Right hindlimb (tissue), 1 donor: ENCODE measurements around the gene OTOG.

ENCODE experiments used
- DNase-seq: peaks from one replicate; pipeline ENCODE4 v3.0.0-alpha.2; 2018

The OTOG gene

GRCh38 chr11:17588721-17589120 lies 41.7 kb downstream of the OTOG start:
- DNase-seq: peak; percentile 3

DNA sequence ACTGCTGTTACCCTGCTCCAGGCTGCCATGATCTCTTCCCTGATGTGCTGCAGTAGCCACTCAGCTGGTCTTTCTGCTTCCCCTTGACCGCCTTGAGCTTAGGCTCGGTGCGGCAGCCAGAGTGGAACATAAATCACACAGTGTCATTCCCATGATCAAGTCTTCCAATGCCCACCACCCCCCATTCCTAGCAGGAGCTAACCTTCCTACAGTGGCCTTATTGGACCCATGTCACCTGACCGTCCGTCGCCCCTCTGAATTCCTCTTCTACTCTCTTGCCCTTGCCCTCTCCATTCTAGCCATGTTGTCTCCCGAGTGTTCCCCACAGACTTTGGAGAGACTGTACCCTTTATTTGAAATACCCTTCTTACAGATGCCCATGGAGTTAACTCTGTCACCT lies 43.4 kb downstream of the OTOG start:
- DNase-seq: peak; percentile 2

DNA sequence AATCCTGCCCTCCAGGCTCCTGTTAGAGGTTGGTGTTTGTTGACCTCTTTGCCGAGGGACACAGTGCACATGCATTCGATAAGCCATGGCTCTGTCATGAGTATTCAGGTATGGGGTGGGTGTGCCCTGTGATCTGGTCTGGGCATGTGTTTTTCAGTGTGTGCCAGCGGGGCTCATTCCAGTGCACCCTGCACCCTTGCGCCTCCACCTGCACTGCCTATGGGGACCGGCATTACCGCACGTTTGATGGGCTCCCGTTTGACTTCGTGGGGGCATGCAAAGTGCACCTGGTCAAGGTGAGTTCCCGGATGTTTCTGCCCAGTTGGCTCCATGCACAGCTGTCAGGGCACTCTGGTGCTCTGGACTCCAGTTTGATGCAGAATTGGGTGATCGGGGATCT lies 44.2 kb downstream of the OTOG start:
- peak; percentile 2 for DNase-seq

- peak; percentile 9 for DNase-seq
Observed at GRCh38 chr11:17593466-17594245, 46.6 kb downstream of the OTOG start.

GRCh38 chr11:17594686-17595192 lies 47.7 kb downstream of the OTOG start:
- peak; percentile 0 for DNase-seq

DNA sequence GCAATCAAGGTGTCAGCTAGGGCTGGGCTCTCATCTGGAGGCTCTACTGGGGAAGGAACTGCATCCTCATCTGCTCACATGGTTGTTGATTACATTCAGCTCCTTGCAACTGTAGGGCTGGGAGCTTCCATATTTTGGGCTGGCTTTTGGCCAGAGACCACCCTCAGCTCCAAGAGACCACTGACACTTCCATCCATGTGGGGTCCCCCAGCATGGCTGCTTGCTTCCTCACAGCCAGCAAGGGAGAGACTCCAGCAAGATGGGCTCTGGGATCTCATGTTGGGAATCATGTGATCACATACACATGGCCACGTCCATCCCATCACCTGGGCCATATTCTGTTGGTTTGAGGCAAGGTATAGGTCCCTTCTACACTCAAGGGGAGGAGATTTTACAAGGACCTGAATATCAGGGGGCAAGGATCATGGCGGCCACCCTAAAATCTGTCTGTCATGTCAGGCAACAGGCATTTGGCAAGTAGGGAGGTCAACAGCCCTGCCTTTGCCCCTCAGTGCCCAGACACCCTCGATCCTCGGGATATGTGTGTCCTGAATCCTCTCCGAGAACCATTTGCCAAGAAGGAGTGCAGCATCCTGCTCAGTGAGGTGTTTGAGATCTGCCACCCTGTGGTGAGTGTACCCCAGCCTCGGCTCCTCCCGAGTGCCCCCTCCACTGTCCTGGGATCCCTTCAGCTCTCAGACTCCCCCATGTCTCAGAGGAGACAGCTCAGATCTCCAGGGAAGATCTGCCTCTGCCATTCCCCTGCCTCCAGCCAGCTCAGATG lies 48.7 kb downstream of the OTOG start:
- peak; percentile 7 for DNase-seq

GRCh38 chr11:17596310-17596669 lies 49.2 kb downstream of the OTOG start:
- peak; percentile 3 for DNase-seq

DNA sequence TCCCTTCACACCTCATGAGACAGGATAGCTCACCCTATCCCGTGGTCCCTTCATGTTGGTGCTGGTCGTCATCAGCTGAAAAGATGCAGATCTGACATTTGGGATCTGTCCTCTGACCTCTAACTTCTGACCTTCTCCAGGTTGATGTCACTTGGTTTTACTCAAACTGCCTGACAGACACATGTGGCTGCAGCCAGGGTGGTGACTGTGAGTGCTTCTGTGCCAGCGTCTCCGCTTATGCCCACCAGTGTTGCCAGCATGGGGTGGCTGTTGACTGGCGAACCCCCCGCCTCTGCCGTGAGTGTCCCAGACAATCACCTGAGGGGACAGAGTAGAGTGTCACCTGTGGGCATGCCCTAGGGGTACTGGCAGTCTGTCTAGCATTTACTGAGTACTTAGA lies 49.7 kb downstream of the OTOG start:
- DNase-seq: peak; percentile 6

GRCh38 chr11:17597770-17598169 lies 50.7 kb downstream of the OTOG start:
- DNase-seq: no peak

DNA sequence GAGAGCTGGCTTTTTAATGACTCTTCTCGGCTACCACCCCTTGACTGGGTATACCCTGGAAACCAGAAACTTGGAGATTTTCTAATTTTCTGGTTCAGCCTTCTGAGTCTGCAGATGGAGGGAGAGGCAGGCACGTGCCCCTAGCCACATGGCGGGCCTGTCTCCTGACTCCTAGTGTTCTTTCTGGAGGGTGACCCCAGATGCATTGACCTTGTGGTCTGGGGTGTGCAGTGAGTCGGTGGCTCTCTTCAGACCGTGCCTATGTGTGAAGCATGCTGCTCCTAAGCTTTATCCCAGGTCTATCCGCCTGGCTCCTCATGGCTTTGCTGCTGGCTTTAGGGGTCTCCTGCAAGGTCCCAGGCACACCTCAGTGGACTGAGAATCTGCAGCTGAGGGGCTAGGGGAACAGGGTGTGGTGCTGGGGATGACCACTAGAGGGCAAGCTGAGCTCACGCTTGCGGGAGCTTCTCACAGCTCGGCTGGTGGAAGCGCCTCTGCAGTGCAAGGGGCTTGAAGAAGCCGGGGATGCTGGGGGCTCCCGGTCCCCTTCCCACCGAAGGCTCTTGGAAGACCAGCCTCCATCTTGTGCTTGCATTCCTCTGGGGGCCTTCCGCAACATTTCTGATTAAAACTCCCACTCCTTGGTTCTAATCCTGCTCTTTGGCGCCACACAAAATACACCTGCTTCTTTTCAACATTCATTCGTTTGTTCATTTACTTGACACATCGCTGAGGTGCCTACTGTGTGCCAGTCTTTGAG lies 51.8 kb downstream of the OTOG start:
- DNase-seq: peak; percentile 79

DNA sequence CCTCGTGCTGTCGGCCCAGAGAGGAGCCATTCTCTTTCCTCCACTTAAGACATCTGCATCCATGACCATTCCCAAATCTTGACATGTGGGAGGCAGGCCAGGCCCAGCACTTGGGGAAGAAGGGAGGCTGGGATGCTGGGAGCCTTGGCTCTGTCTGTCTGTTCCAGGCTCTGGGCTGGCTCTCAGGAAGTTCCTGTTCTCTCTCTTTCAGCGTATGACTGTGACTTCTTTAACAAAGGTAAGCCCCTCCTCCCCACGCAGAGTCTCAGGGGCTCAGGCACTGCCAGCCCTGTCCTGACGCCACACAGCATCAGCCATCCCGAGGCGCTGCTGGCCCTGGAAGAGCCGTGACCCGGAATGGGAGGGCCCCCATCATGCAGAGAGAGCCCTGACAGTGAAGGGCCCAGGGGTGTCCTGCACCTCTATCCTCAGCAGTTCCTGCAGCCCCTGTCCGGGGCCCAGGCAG lies 52.4 kb downstream of the OTOG start:
- no peak for DNase-seq

- no peak for DNase-seq
Observed at GRCh38 chr11:17600316-17601255, 53.5 kb downstream of the OTOG start.

- DNase-seq: no peak
Observed at GRCh38 chr11:17601256-17601671, 54.2 kb downstream of the OTOG start.

DNA sequence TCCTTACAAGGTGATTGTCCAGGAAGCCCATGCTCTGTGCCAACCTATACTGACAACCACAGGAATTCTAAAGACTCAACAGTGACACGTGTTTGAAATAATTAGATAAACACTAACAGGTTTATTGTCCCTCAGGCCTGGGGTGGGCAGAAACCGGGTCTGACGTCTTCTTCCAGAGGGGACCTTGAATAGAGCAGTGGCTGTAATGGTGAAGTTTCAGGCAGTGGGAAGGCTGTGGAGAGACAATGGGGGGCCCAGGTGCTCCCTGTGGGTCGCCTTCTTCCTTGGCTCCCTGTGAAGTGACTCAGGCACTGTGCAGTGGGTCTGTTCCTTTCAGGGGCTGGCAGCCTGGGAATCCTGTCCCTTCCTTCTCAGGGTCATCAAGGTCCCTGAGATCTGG lies 54.6 kb downstream of the OTOG start:
- DNase-seq: no peak

DNA sequence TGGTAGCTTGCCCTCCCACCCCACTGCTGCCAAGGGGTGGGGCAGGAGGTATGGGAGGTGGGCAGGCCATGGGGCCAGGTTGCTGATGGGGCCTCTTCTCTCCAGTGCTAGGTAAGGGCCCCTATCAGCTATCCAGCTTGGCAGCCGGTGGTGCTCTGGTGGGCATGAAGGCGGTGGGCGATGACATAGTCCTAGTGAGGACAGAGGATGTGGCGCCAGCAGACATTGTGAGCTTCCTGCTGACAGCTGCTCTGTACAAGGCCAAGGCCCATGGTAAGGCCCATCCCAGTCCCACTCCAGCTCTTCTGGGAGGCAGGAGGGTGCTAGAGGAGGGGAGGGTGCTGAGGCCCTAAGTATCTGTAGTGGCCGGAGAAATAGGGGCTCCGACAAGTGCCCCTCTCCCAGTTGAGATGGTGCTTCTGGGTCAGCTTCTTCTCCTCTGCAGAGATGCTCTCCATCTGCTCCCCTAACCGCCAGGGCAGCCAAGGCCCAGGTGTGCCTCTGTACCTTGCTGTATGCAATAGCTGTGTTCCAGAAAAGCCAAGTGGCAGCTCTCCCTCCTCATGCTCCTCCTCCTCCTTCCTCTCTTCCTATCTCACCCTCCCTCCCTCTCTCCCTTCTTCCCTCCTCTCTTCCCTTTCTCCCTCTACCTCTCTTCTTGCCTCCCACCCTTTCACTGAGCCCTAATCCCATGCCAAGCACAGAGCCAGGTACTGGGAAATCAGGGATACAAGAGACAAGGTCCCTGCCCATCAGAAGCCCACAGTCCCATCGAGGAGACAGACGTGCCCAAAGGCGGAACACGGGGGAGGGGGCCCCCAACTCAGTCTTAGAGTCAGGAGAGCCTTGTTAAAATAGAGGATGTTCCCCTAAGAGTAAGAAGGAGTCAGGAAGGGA lies 55.3 kb downstream of the OTOG start:
- no peak for DNase-seq

GRCh38 chr11:17603056-17603825 lies 56.2 kb downstream of the OTOG start:
- DNase-seq: no peak

DNA sequence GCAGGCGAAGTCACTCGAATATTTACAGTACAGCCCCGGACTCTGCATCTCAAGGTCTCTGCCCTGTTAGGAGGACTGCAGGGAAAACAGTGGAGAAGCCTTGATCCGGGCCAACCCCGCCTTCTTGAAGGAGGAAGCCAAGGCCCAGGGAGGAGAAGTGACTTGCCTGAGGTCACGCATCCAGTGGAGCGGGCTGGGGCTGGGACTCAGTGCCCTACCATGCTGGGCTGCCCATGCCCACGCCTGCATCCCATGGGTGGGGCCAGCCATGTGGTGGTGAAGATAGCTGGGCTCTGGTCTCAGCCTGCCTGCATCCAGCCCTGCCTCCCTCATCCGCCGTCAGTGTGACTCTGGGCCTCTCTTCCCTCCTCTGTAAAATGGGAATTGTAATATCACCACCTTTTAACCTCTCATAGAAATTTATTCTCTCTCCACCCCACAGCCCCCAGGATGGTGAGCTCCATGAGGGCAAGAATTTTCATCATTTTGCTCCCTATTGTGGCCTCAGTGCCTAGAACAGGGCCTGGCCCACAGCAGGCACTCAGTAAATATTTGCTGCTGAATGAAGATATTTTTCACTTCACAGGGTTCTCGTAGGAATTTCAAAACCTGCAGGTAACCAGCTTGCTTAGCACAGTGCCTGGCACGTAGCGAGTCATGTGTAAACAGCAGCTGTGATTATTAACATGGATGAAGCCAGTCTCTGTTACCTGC lies 57.3 kb downstream of the OTOG start:
- DNase-seq: no peak

- DNase-seq: no peak
Observed at GRCh38 chr11:17604915-17605233, 57.8 kb downstream of the OTOG start.

DNA sequence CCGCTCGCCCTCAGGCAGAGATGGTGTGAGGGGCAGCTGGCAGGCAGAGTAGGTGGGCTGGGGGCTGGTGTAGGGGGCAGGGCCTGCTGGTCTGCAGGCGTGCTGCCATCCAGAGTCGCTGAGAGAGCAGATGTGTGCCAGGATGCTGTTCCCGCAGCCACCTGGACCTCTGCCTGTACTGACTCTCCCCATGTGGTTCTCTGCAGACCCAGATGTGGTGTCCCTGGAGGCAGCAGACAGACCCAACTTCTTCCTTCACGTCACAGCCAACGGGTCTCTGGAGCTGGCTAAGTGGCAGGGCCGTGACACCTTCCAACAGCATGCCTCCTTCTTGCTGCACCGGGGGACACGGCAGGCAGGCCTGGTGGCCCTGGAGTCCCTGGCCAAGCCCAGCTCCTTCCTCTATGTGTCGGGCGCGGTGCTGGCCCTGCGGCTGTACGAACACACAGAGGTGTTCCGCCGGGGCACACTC lies 58.6 kb downstream of the OTOG start:
- DNase-seq: no peak
